OCI-LY3 (cell line): Measurements from ENCODE around the gene DOK7.

Experiments
- H2AFZ ChIP-seq: fragments of 200-600, 300-600 bp; shearing (Covaris generic); 2 replicates; pipeline ENCODE4 v1.6.0; 2014; ENCODE audit warnings: antibody characterized with exemption, low read depth, low read length
- H3K27ac ChIP-seq: fragments of 200-600, 300-600 bp; sonication (generic); 2 replicates; pipeline ENCODE4 v1.5.1; 2014; ENCODE audit warnings: mild to moderate bottlenecking, low read length, moderate library complexity, mixed read lengths
- H3K27me3 ChIP-seq: fragments of 200-600, 300-600 bp; sonication (generic); 2 replicates; pipeline ENCODE4 v1.6.1; 2014; ENCODE audit warnings: low read depth, low read length, mixed read lengths
- H3K36me3 ChIP-seq: fragments of 200-600, 300-600 bp; sonication (generic); replicated peaks from 2 replicates; pipeline ENCODE3; 2014; ENCODE audit warnings: low read depth, low read length, mixed read lengths
- H3K4me1 ChIP-seq: fragments of 300-600, 200-600 bp; sonication (generic); 2 replicates; pipeline ENCODE4 v1.6.1; 2014; ENCODE audit warnings: low read length, mixed read lengths
- H3K4me2 ChIP-seq: fragments of 200-600, 300-600 bp; sonication (generic); 2 replicates; pipeline ENCODE4 v1.6.1; 2014; ENCODE audit warnings: low read length, mixed read lengths
- H3K4me3 ChIP-seq: fragments of 300-600, 200-600 bp; sonication (generic); 2 replicates; pipeline ENCODE4 v1.5.1; 2014; ENCODE audit warnings: antibody characterized with exemption, mild to moderate bottlenecking, low read length, moderate library complexity
- H3K79me2 ChIP-seq: fragments of 300-600, 200-600 bp; shearing (Covaris generic); 2 replicates; pipeline ENCODE4 v1.6.1; 2014; ENCODE audit warnings: mild to moderate bottlenecking, low read length, mixed read lengths
- H3K9ac ChIP-seq: fragments of 300-600, 200-600 bp; shearing (Covaris generic); 2 replicates; pipeline ENCODE4 v1.6.0; 2014; ENCODE audit warnings: mild to moderate bottlenecking, low read length, moderate library complexity
- H3K9me3 ChIP-seq: fragments of 200-600, 300-600 bp; shearing (Covaris generic); 2 replicates; pipeline ENCODE4 v1.6.1; 2014; ENCODE audit warnings: low read length, mixed read lengths; ENCODE audit not compliant: insufficient read depth
- H4K20me1 ChIP-seq: fragments of 200-600, 300-600 bp; sonication (generic); 2 replicates; pipeline ENCODE4 v1.6.1; 2016; ENCODE audit warnings: low read length, mixed read lengths; ENCODE audit not compliant: insufficient read depth
- CTCF ChIP-seq: fragments of 200-600, 300-600 bp; sonication (generic); IDR thresholded peaks from 2 replicates; pipeline ENCODE4 v1.5.1; 2014; ENCODE audit warnings: antibody characterized with exemption, low read length, low read depth
- EZH2phosphoT487 ChIP-seq: fragments of 200-600 bp; shearing (Covaris generic); IDR thresholded peaks from 2 replicates; pipeline ENCODE4 v1.6.1; 2018; ENCODE audit warnings: antibody characterized with exemption, mixed run types, low read depth

The DOK7 gene

GRCh38 chr4:3527914-3528876, 65.1 kb downstream of the DOK7 start:
- Histone ChIP-seq H3K27me3 (no peaks in the 10 kb centered on the region), H3K4me3 (no peak overlapping the region), H3K4me1 (peaks cover 23% of the 10 kb centered on the region), H3K4me2 (no peak overlapping the region), H4K20me1 (peaks cover 58% of the 10 kb centered on the region), H3K9ac (no peak overlapping the region), H2AFZ (no peak overlapping the region), H3K79me2 (peaks cover 53% of the 10 kb centered on the region), H3K9me3 (no peaks in the 10 kb centered on the region), H3K27ac (no peak overlapping the region), H3K36me3 (peaks cover 20% of the 10 kb centered on the region)
- no peak for TF ChIP-seq EZH2phosphoT487
- no peak for TF ChIP-seq CTCF

- Histone ChIP-seq H3K4me1 (peaks cover 23% of the 10 kb centered on the region), H3K36me3 (peaks cover 10% of the 10 kb centered on the region), H2AFZ (no peak overlapping the region), H3K4me3 (no peak overlapping the region), H3K9ac (no peak overlapping the region), H3K9me3 (no peaks in the 10 kb centered on the region), H3K27me3 (no peaks in the 10 kb centered on the region), H3K27ac (no peak overlapping the region), H4K20me1 (peaks cover 58% of the 10 kb centered on the region), H3K4me2 (peak overlapping the region; percentile 17; the same call in 1 of the 2 replicates), H3K79me2 (peaks cover 53% of the 10 kb centered on the region)
- no peak for TF ChIP-seq CTCF
- no peak for TF ChIP-seq EZH2phosphoT487
Observed at GRCh38 chr4:3529363-3529762, 66.3 kb downstream of the DOK7 start.

- peaks cover 5% of the 10 kb centered on the region for H3K36me3 ChIP-seq
- H3K27ac ChIP-seq, result no peak overlapping the region
- H3K27me3 ChIP-seq, result no peaks in the 10 kb centered on the region
- no peak overlapping the region for H3K9ac ChIP-seq
- no peak for TF ChIP-seq EZH2phosphoT487
- no peak for TF ChIP-seq CTCF
- H3K4me1 ChIP-seq, result peaks cover 23% of the 10 kb centered on the region
- peaks cover 53% of the 10 kb centered on the region for H3K79me2 ChIP-seq
- H2AFZ ChIP-seq, result no peak overlapping the region
- H4K20me1 ChIP-seq, result peaks cover 55% of the 10 kb centered on the region
- H3K9me3 ChIP-seq, result no peaks in the 10 kb centered on the region
- peak overlapping the region; percentile 17; the same call in 1 of the 2 replicates for H3K4me2 ChIP-seq
- H3K4me3 ChIP-seq, result no peak overlapping the region
Observed at GRCh38 chr4:3530051-3530450, 66.9 kb downstream of the DOK7 start.

- Histone ChIP-seq H3K27me3 (no peaks in the 10 kb centered on the region), H3K4me3 (peak overlapping the region; percentile 84), H3K36me3 (peaks cover 5% of the 10 kb centered on the region), H3K4me1 (peaks cover 23% of the 10 kb centered on the region), H3K4me2 (peak overlapping the region; percentile 95), H3K9ac (peak overlapping the region; percentile 73; the same call in 1 of the 2 replicates), H3K79me2 (peaks cover 53% of the 10 kb centered on the region), H3K27ac (no peak overlapping the region), H2AFZ (no peak overlapping the region), H3K9me3 (no peaks in the 10 kb centered on the region), H4K20me1 (peaks cover 53% of the 10 kb centered on the region)
- TF ChIP-seq CTCF (no peak), EZH2phosphoT487 (no peak)
Observed at GRCh38 chr4:3530663-3531254, 67.7 kb downstream of the DOK7 start.
